Adrenal gland (tissue), 5 donors: ENCODE measurements around the gene KCNT1.

Experiments used
- POLR2A ChIP-seq, 2 donors: fragments of 450-650 bp; IDR thresholded peaks; one replicate each; pipeline ENCODE4 v1.6.1; 2017; ENCODE audit warnings: antibody characterized with exemption in 2 of 2, mild to moderate bottlenecking in 2 of 2, moderate library complexity in 1 of 2
- TF ChIP-seq, protein P1 (sequence below), 6 experiments: fragments of 450-650 bp in 4 of 6; fragments of 200-600 bp in 2 of 6; sonication (generic) in 1 of 6; IDR thresholded peaks; 1 replicate in 5 of 6; 2 replicates in 1 of 6; pipeline versions ENCODE4 v1.5.1 to v1.8.0; 2016 to 2021; ENCODE audit warnings: antibody characterized with exemption in 6 of 6, mild to moderate bottlenecking in 2 of 6, moderate library complexity in 1 of 6
- donor health status: DM: no; HTN: no; CAD: no.

DNA sequence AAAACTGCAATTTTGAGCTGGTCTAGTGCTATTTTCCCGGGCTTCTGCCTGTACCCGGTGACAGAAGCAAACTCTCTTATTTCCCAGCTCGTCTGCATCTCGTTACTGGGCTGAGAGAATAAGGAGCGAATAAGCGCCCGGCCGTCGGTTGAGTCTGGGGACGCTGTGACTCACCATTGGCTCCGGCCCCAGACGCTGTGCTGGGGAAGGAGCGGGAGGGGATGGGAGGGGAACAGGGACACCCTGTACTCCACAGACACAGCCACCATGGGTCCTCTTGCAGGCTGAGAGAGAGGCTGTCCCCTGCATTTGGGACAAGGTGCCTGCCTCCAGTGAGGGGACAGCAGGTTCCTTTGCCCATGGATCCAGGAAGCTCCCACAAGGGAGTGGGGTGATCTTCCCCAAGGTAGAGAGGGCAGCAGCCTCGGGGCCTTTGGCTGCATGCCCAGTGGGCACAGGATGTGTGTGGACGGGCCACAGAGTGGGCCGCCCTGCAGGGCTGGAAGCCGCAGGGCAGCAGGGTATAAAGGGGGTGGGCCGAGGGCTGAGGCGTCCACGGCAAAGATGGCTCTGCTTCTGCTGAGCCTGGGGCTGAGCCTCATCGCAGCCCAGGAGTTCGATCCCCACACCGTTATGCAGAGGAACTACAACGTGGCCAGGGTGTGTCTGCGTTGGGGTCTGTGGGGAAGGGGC is 39.1 kb upstream of the KCNT1 start, which contains the start of gene LCN9:
- TF ChIP-seq, protein P1, sequence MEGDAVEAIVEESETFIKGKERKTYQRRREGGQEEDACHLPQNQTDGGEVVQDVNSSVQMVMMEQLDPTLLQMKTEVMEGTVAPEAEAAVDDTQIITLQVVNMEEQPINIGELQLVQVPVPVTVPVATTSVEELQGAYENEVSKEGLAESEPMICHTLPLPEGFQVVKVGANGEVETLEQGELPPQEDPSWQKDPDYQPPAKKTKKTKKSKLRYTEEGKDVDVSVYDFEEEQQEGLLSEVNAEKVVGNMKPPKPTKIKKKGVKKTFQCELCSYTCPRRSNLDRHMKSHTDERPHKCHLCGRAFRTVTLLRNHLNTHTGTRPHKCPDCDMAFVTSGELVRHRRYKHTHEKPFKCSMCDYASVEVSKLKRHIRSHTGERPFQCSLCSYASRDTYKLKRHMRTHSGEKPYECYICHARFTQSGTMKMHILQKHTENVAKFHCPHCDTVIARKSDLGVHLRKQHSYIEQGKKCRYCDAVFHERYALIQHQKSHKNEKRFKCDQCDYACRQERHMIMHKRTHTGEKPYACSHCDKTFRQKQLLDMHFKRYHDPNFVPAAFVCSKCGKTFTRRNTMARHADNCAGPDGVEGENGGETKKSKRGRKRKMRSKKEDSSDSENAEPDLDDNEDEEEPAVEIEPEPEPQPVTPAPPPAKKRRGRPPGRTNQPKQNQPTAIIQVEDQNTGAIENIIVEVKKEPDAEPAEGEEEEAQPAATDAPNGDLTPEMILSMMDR (IDR thresholded peaks at IDR 0.05): no peak
- TF ChIP-seq POLR2A (IDR thresholded peaks at IDR 0.05): no peak
